ENCODE data around the gene MS4A4A.

DNA sequence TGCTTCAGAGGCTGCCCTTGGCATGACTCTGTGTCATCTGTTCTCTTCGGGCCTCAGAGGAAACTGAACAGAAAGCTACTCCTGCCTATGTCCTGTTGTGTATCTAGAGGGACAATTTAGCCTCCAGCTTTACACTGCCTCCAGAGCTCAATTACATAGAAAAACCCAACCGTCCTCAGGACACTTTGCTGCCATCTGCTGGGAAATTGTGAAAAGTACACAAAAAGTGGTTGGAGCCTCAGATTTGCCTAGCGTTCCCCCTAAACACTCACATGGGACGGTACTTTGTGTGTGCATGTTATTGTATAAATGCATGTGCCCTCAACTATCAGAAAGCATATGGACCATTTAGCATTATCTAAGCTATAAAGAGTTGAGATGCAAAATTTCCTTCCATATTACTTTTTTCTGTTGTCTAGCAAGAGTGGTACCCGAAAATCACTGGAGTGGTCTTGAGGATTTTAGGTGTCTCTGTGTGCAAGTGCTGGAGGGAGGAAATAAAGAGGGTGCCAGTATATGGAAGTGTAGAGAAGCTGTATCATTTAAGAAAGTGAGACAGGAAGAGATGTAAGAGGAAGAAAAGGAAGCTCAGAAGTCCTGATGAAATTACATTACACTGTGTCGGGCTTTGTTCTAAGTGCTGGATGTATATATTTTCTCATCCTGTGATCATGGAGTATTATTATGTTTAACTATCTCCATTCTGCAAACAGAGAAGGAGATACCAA is 28.8 kb upstream of the MS4A4A start:
- TF ChIP-seq, protein P1, sequence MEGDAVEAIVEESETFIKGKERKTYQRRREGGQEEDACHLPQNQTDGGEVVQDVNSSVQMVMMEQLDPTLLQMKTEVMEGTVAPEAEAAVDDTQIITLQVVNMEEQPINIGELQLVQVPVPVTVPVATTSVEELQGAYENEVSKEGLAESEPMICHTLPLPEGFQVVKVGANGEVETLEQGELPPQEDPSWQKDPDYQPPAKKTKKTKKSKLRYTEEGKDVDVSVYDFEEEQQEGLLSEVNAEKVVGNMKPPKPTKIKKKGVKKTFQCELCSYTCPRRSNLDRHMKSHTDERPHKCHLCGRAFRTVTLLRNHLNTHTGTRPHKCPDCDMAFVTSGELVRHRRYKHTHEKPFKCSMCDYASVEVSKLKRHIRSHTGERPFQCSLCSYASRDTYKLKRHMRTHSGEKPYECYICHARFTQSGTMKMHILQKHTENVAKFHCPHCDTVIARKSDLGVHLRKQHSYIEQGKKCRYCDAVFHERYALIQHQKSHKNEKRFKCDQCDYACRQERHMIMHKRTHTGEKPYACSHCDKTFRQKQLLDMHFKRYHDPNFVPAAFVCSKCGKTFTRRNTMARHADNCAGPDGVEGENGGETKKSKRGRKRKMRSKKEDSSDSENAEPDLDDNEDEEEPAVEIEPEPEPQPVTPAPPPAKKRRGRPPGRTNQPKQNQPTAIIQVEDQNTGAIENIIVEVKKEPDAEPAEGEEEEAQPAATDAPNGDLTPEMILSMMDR (conservative IDR thresholded peaks at IDR 0.05; ENCODE audit: low read depth, low read length), result no peak
- TF ChIP-seq FOS (IDR thresholded peaks at IDR 0.05; ENCODE audit: low read depth, low read length) (no peak), POLR2A (IDR thresholded peaks at IDR 0.05; ENCODE audit: low read depth, low read length) (no peak), RCOR1 (IDR thresholded peaks at IDR 0.05; ENCODE audit: insufficient replicate concordance, low read length) (no peak), BHLHE40 (IDR thresholded peaks at IDR 0.05; ENCODE audit: low read depth, low read length) (no peak), MXI1 (IDR thresholded peaks at IDR 0.05; ENCODE audit: borderline replicate concordance, low read depth, low read length) (no peak), CEBPB (IDR thresholded peaks at IDR 0.05; ENCODE audit: low read depth, low read length) (no peak), RAD21 (IDR thresholded peaks at IDR 0.05; ENCODE audit: low read length) (no peak), SMC3 (IDR thresholded peaks at IDR 0.05; ENCODE audit: low read depth, low read length) (no peak), RFX5 (IDR thresholded peaks at IDR 0.05; ENCODE audit: low read depth, low read length) (no peak), MAZ (IDR thresholded peaks at IDR 0.05; ENCODE audit: borderline replicate concordance, low read depth, low read length) (no peak), CHD1 (IDR thresholded peaks at IDR 0.05; ENCODE audit: low read depth, low read length) (no peak)
- TF ChIP-seq, protein P2, sequence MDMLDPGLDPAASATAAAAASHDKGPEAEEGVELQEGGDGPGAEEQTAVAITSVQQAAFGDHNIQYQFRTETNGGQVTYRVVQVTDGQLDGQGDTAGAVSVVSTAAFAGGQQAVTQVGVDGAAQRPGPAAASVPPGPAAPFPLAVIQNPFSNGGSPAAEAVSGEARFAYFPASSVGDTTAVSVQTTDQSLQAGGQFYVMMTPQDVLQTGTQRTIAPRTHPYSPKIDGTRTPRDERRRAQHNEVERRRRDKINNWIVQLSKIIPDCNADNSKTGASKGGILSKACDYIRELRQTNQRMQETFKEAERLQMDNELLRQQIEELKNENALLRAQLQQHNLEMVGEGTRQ (IDR thresholded peaks at IDR 0.05; ENCODE audit: low read depth, low read length), result no peak

Data from IMR-90 (cell line).